CD1c-positive myeloid dendritic cell (primary cell): ENCODE data around the gene TSPAN32.
"Not testable (repeated sequence)": the region's sequence is repeated elsewhere in the genome, so short reads cannot be mapped to it uniquely, and the experiment has no call there.

ENCODE experiments used
- DNase-seq: peaks from one replicate; pipeline ENCODE4 v3.0.0-alpha.2; 2016; ENCODE audit errors: extremely low spot score

The TSPAN32 gene

DNA sequence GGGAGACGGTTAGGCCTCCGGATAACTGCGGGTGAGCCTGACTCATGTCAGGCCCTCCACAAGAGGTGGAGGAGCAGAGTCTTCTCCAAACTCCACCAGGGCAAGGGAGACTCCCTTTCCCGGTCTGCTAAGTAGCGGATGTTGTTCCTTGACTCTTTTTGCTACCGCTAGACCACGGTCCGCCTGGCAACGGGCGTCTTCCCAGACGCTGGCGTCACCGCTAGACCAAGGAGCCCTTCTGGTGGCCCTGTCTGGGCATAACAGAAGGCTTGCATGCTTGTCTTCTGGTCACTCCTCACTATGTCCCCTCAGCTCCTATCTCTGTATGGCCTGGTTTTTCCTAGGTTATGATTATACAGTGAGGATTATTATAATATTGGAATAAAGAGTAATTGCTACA lies 15.5 kb upstream of the TSPAN32 start:
- not testable (repeated sequence) for DNase-seq

DNA sequence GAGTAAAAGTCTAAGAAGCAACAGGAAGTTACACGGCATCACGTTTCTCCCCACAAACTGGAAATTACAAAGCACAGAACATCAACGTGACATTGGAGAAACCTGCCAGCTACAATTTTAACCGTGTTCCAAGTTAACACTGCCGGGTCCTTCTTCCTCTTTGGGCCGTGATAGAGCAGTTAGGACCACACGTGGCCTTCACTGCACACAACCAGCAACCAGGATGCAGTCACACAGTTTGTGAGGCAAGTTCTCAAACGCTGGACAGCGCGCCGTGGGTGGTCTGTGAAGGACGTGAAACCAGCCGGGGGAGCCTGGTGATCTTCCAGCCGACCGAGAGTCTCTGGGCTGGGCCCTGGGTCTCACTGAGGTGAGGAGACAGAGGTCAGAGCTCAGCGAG lies 14.7 kb upstream of the TSPAN32 start:
- peak; percentile 65 for DNase-seq

DNA sequence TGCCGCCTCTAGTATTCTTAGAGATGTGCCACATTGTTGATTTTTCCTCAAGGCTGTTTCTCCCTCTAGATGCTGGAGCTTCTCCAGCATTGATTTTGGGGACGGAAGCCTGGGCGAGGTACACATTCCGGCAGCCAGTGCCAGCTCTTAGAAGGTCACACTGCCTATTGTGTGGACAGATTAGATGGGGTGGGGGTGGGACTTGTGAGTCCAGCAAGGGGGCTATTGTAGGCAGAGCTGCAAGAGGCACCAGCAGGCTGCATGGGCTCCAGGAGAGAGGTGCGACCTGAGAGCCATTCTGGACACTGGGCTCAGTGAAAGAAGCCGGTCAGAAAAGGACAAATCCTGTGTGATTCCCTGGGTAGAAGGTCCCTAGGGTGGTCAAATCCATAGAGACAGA lies 12.5 kb upstream of the TSPAN32 start:
- no peak for DNase-seq

DNA sequence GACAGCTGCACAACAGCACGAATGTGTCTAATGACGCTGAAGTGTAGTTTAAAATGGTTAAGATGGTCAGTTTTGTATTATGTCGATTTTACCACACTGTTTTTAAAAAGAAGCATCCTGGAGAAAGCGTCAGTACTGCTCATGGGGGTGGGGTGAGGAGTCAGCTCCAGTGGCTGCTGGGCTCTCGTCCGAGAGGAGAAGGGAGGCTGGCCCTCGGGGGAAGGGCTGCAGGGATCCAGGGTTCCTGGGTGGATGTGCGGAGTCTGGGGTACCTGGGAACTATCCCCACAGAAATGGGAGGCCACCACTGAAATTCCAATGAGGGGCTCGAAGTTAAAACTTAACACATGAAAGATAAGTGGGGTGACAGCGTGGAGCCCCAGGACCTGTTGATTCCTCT lies 12.0 kb upstream of the TSPAN32 start:
- no peak for DNase-seq

DNA sequence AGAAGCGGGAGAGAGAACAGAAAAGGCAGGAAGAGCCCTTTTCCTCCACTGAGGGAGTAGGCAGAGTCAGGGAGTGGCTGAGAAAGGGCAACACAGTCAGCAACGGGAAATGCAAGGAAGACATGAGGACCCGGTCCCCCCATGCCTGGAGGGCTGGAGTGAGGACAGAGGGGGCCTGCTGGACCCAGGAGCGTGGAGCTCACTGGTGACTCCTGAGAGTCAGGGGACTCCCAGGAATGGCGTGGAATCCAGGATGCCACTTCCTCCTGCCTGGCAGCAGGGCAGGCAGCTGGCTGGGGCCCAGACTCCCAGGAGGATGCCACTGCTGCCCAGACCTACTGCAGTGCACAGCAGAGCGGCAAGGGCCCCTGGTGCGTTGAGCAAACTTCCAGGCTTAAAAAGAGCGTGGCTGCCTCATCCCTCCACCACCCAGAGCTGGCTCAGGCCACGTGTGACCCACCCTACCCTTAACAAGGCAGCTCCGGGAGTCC lies 11.4 kb upstream of the TSPAN32 start:
- DNase-seq, result no peak

DNA sequence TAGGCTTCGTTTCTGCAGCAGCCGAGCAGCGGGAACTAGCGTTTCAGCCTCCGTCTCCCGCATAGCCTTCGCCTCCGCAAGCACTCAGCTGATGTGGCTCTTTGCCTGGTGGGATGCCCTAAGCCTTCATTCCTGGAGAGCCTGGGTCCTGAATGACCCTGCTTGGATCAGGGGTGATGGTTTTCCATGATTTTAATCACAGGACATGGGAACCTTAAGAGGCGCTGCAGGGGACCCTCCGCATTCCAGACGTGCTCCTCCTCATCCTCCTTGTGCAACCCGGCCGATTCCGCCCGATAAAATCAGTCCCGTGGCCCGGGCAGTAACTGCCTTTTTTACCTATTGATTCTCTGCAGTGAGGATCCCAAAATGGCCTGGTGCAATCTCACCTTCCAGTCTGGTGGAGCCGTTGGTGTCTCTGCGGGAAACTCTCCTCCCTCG lies 8.3 kb upstream of the TSPAN32 start:
- no peak for DNase-seq

DNA sequence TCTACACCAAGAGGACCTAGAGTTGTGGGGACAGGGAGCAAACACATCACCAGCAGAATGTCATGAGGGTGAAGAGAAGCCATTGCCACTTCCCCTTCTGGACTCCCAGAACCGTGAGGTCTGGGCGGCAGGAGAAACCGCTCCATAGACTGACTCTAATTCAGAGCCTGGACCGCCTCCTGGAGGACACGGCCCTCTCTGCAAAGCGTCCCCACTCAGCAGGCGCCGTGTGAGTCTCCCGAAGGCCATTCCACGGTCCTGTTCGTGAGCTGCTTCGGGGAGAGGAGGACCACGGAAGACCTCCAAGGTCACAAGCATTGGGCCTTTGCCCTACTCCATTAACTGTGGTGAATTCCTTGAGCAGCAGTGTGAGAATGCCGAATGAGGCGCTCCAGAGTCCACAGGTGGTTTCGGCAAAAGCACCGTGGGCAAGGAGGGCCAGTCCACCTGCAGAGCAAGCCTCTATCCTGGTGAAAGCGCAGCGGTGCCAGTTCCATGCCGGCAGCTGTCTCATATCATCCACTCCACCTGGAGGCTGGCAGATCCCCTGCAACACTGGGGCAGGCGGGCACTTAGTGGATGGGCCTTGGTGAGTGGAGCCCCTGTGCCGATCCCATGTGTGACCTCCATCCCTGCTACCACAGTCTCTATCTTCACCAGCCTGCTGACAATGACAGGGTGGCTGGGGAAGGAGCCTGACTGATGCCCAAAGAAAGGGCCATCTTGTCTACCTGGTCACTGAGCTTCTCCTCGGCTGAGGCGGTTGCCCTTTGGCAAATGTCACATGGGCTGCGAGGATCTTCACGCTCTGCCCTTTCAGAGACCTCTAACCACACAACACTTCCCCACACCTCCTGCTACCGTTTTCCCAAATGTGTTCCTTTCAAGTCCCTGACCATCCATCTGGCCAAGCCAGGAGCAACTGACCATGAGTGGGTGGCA lies 7.6 kb upstream of the TSPAN32 start:
- DNase-seq, result peak; percentile 79

DNA sequence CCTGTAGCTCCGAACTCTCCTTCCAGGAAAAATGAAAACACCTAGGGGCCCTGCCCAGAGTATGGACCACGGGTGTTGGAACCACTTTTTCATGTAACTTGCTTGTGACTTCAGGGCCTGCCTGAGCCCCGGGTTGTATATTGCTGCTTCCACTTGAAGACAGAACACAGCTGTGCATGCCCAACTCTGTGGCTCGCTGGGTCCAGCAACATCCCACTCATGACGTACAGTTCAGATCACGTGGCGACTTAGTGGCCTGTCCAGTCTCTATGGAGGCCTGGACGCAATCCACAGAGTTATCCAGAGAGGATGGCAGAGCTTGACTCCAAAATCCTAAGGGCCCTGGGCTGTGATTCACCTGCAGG lies 6.9 kb upstream of the TSPAN32 start:
- no peak for DNase-seq

DNA sequence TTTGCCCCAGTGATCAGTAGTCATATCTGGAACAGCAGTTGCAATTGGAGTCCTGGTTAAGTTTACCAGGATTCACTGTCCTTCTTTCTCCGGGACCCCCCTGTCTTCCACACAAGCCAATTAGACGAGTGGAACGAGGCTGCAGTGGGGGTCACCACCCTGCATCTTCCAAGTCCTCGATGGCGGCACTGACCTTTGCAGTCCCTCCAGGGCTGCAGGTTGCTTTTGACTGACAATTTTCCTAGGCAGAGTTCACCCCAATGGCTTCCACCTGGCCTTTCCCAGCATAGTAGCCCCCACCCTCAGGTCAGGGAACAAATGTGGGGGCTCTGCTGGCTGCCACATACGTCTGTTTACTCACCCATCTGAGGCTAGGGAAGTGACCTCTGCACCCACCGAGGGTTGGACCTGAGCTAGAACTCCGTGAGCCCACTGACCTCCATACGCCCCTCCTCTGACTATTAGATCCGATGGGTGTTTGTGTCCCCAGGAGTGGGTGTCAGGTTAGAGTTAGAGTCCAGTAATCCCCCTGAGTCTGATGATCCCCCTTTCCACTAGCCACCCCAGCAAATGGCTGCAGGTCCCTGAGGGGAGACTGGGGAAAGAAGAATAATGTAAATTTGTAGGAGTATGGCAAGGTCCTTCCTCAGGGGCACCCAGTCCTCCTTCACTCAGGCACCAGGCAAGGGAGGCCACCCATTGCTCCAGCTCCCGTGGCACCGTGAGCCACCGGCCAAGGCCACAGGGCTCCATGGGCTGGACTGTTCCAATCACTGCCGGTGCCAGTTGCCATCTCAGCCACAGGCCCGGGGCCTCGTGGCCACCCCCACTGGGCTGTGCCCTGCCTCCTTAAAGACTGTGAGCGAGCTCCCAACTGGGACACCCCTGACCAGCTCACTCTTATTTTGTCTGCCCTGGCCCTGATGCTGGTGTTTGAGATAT lies 5.6 kb upstream of the TSPAN32 start:
- DNase-seq, result no peak

DNA sequence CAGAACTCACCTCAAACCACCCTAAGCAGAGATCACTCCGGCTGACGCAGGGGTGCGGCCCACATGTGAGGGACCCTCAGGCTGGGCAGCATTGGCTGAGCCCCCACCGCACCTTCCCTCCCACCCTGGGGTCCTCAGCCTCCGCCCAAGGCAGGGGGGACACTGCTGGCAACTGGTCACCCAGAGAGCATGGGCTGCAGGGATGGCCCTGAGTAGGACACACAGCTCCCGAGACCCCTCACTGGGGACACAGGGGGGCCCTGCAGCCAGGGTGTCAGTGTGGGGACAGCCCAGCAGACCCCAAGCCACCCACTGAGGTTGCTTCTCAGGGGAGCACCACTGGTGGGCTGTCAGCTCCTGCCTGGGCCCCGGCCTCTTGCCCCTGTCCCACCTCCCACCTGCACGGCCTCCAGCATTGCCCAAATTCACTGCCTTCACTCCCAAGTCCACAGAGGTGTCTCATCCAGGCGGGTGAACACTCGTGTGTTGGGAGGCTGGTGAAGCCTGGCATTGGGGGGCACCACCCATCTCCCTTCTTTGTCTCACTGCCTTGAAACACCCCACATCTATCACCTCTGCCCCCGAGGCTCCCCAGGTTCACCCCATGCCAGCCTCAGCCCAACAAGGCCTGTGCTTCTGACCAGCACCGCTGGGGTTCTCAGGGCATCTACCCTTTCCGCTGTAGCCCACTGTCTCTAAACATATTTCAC lies 4.7 kb upstream of the TSPAN32 start:
- DNase-seq, result no peak

DNA sequence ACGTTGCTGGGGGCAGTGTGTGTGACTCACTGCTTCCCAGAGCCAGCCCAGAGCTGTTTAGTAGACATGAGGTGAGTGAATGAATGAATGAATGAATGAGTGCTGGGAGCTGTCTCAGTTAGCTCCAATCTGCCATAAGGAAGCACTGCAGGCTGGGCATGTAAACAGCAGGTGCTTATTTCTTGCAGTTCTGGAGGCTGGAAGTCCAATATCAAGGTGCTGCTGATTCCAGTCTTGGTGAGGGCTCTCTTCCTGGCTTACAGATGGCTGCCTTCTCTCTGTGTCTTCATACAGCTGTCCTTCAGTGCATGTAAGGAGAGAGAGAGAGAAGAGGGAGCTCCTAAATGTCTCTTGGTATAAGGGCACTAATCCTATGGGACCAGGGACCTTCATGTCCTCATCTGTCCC lies 4.2 kb upstream of the TSPAN32 start:
- DNase-seq, result no peak

DNA sequence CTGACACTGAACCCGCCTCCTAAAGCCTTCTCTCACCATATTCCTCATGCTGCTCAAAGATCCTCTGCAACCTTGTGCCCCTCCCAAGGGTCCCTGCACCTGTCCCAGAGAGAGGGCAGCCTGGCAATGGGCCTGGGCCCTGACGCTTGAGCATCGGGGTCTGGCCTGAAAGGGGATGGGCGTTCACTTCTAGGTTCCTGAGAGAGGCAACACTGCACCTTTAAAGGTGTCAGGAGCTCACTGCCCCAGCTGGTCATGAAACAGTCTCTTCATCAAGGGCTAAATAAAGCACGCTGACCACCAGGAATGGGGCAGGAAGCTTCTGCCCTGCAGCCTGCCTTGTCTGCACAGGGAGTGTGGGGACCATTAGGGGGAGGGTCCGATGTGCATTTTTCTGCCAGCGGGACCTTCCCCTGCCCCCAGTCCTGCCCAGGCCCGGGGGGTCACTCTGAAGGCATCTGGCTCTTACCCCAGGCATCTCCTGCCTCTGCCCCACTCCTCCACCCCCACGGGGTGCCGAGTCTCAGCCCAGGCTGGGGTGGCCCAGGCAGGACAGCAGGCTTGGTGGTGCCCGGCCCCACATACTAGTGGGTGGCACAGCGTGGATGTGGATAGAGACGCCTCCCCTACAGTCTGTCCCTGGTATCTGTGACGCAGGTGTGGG lies 3.5 kb upstream of the TSPAN32 start:
- no peak for DNase-seq

DNA sequence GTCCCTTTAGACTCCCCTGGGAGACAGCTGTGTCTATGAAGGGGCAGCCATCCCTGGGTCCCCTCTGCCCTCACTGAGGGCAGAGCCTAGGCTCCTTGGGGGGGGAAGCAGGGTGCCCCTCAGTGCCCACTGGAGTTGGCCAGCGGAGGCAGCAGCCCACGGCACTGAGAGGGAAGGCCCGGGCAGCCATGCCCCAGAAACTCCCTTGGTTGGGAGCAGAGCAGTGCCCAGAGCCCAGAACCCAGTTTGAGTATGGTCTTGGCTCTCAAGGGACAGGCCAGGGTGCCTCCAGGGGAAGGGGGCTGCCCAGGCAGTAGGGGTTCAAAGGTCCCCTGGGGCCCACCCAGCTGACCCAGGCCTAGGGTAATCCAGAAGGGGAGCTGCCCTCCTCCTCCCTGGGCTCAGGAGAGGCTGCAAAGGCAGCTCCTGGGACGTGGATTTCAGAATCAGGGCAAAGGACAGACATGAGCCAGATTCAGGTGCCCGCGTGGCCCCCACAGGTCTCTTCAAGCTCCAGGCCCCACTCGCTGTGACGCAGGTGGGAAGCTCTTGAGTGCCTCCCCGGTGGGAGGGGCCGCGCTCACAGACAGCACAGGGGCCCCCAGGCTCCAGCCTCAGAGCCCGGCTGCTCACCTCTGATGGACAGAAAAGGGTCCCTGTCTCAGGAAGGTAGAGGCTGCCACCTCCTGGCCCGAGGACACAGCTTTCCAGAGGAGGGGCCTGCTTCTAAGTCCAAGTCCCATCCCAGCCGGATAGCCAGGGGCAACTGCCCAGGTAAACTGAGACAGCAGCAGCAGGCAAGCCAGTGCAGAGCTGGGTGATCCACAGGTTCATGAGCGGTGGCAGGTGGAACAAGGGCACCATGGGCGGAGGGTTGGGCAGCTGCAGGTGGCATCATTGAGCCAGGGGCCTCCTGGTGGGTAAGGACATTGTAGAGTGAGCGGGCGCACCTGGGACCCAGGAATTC lies 2.7 kb upstream of the TSPAN32 start:
- no peak for DNase-seq

DNA sequence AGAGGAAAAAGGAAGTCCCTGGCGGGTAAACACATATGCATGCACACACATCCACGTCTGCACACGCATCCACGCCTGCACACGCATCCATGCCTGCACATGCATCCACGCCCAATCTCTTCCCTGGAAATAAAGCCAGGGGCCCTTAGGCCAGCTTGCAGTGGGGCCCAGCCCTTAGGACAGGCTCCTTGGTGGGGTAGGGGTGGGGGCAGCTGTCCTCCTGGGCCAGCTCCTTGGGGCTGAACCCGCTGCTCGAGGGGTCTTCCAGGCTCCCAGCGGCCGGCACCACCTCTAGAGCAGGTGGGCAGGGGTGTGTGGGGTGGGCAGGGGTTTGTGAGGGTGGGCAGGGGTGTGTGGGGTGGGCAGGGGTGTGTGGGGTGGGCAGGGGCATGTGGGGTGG lies 2.0 kb upstream of the TSPAN32 start:
- DNase-seq, result no peak

DNA sequence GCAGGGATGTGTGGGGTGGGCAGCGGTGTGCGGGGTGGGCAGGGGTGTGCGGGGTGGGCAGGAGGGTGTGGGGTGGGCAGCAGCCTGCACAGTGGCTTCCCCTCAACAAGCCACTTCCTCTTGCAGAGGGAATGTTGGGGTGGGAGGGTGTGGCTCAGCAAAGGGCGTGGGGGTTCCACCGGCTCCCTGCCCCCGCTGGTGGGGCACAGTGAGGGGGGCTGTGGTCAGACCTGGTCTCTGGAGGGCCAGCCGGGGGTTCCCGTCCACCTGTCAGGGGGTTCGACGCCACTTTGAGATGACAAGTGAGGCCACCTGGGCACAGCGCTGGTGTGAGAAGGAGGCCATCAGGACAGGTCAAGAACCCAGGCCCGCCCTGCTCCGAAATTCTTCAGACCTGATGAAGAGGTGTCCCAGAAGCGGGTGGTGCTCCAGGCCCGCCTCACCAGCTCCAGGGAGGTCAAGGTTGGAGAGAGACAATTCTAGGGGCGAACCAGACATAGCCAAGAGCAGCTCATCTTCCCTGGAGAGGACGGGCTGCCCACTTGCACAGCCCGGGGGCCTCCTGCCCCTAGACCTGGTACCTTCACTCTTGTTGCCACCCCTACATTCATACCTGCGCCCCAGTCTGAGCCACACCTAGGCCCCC lies 1.4 kb upstream of the TSPAN32 start:
- no peak for DNase-seq

DNA sequence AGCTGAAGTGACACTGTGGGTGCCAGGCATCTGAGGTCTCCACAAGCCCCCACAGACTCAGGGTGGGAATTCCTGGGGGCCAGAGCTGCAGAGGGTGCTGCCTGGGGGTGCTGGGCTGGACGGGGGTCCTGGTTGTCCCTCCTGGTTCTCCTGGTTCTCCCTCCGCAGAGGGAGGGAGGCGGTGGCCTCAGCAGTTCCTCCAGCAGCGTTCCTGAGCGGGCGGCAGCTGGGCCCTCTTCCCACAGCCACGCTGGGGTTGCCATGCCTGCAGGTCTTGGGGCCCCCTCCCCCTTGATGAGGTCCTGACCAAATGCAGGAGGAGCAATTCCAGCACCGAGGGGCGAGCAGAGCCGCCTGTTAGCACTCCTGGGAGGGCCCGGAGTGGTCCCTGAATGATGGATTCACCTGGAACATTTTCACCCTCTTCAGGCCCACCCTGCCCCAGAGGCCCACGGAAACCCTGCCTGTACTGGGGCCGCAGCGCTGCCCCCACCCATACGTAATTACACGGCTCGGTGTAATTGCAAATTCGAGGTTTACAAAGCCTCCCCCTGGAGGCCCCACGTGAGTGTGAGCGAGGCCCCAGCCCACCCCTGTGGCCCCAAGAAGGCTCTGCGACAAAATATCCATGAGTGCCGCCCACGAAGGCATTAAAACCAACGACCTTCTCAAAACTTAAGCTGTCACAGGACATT lies 730 bp upstream of the TSPAN32 start:
- DNase-seq, result peak; percentile 36

DNA sequence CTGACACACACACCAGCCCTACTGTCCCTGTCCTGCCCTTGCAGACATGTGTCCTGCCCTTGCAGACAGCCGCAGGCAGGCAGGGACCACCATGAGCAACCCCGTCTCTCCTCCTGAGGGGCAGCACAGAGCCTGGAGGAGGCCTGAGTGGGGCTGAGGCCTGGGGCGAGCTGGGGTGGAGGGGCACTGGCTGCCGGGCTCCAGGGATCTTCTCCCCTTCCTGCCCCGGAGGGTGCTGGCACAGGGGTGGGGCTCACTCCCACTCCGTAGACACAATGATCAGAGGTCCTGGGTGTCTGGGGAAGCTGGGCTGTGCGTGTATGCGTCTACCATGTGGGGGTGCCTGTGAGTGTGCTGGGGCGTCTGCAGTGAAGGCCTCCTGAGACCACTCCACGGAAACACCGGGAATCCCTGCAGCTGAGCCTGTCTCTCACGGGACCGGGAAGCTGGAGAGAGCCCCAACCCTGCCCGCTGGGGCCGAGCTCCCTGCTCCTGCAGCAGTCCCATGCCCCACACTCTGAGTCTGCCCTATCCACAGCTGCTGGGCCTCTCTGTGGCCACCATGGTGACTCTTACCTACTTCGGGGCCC lies 588 bp downstream of the TSPAN32 start:
- DNase-seq, result peak; percentile 69

DNA sequence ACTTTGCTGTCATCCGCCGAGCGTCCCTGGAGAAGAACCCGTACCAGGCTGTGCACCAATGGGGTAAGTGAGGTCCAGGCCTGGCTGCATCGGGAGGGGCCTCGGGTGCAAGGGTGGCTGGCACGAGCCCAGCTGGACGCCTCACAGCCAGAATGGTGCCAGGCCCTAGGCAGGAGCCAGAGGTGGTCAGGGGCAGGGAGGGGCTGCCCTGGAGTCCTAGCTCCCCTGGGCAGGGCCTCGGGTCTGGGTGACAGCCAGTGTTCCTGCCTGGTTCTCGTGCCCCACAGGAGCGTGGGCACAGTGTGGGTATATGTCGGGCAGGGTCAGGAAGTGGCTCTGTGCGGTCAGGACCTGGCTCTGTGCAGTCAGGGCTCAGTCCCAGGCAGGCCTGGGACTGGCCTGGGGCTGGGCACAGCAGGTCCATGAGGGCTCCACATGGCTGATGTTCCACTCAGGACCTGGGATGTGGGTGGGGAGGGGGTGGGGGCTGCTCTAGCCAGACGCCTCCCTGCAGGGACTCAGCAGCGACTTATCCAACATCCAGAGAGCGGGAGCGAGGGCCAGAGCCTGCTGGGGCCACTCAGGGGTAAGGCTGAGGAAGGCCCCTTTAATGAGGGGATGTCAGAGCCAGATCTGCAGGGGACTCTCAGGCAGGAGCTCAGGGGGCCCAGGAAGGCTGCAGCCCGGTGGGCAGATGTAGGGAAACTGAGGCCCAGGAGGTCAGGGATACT lies 1.2 kb downstream of the TSPAN32 start:
- peak; percentile 70 for DNase-seq
